Central memory CD8-positive, alpha-beta T cell (primary cell): ENCODE data around the gene PARD3.

Experiments used
- ATAC-seq: fragments of 150-1000 bp; cut with Tn5 transposase; replicated peaks from 2 replicates; pipeline ENCODE4 v1.10.0; 2022; ENCODE audit warnings: mild to moderate bottlenecking, moderate FRiP score, moderate number of reproducible peaks; ENCODE audit not compliant: poor library complexity, severe bottlenecking; ENCODE audit errors: extremely low read depth
- DNase-seq, 2 donors: peaks; one replicate each; pipeline ENCODE4 v3.0.0; 2021; ENCODE audit warnings: low spot score in 2 of 2
- H3K27ac Mint-ChIP-seq: one replicate; pipeline ENCODE4 v1.8.0; 2022; ENCODE audit warnings: low read depth, mild to moderate bottlenecking, moderate library complexity, mixed read lengths
- H3K27me3 Mint-ChIP-seq: one replicate; pipeline ENCODE4 v1.8.0; 2022; ENCODE audit warnings: mixed read lengths
- H3K36me3 Mint-ChIP-seq: one replicate; pipeline ENCODE4 v1.8.0; 2022; ENCODE audit warnings: mild to moderate bottlenecking, moderate library complexity, mixed read lengths; ENCODE audit not compliant: insufficient read depth
- H3K4me1 Mint-ChIP-seq: one replicate; pipeline ENCODE4 v1.8.0; 2022; ENCODE audit warnings: mixed read lengths
- H3K4me3 Mint-ChIP-seq: one replicate; pipeline ENCODE4 v1.8.0; 2022; ENCODE audit warnings: mild to moderate bottlenecking, moderate library complexity, mixed read lengths
- H3K9me3 Mint-ChIP-seq: one replicate; pipeline ENCODE4 v1.8.0; 2022; ENCODE audit warnings: mixed read lengths

The PARD3 gene

GRCh38 chr10:34786464-34786863, 28.6 kb downstream of the PARD3 start:
- H3K4me1 Mint-ChIP-seq = no peaks in the 10 kb centered on the region
- no peak overlapping the region for H3K4me3 Mint-ChIP-seq
- no peaks in the 10 kb centered on the region for H3K36me3 Mint-ChIP-seq
- H3K9me3 Mint-ChIP-seq = no peaks in the 10 kb centered on the region
- peaks cover 20% of the 10 kb centered on the region for H3K27me3 Mint-ChIP-seq
- DNase-seq = no peak
- no peak overlapping the region for H3K27ac Mint-ChIP-seq
- no peak for ATAC-seq

- no peak overlapping the region for H3K4me3 Mint-ChIP-seq
- H3K4me1 Mint-ChIP-seq = no peaks in the 10 kb centered on the region
- no peak overlapping the region for H3K27ac Mint-ChIP-seq
- H3K27me3 Mint-ChIP-seq = peaks cover 33% of the 10 kb centered on the region
- H3K36me3 Mint-ChIP-seq = no peaks in the 10 kb centered on the region
- H3K9me3 Mint-ChIP-seq = no peaks in the 10 kb centered on the region
- DNase-seq = no peak
- ATAC-seq = no peak
These were observed 33.4 kb downstream of the PARD3 start for GRCh38 chr10:34781711-34782110.

DNA sequence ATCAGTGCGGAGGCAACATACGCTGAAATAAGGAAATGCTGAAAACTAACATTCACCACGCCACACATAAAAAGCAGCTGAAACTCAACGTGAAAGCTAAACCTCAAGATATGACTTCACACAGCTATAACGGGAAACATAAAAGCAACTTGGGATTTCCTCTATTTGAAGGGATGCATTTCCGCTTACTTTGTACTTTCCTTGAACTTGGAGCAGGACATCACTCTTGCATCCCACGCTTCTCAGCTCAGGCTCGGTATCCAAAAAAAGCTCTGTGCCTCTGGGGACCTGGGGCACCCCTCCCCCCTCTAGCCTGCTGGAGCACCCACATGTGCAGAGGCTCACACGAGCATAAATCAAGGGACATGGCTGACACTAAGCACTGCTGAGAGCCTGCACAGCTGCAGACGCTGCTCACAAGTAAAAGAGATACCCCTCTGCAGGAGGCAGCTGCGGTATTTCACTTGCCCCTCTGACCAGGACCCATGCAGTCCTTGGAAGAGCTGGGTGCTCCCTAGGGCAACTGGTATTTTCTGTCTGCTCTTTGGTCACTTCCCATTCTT, 34.2 kb downstream of the PARD3 start:
- Mint-ChIP-seq H3K4me1 (no peaks in the 10 kb centered on the region), H3K27ac (no peak overlapping the region), H3K4me3 (no peak overlapping the region), H3K27me3 (peaks cover 33% of the 10 kb centered on the region), H3K9me3 (no peaks in the 10 kb centered on the region), H3K36me3 (no peaks in the 10 kb centered on the region)
- DNase-seq = no peak
- no peak for ATAC-seq

GRCh38 chr10:34778237-34778636, 36.9 kb downstream of the PARD3 start:
- no peaks in the 10 kb centered on the region for H3K36me3 Mint-ChIP-seq
- H3K9me3 Mint-ChIP-seq = no peaks in the 10 kb centered on the region
- peaks cover 33% of the 10 kb centered on the region for H3K27me3 Mint-ChIP-seq
- H3K4me1 Mint-ChIP-seq = no peaks in the 10 kb centered on the region
- no peak overlapping the region for H3K27ac Mint-ChIP-seq
- ATAC-seq = no peak
- no peak for DNase-seq
- no peak overlapping the region for H3K4me3 Mint-ChIP-seq

DNA sequence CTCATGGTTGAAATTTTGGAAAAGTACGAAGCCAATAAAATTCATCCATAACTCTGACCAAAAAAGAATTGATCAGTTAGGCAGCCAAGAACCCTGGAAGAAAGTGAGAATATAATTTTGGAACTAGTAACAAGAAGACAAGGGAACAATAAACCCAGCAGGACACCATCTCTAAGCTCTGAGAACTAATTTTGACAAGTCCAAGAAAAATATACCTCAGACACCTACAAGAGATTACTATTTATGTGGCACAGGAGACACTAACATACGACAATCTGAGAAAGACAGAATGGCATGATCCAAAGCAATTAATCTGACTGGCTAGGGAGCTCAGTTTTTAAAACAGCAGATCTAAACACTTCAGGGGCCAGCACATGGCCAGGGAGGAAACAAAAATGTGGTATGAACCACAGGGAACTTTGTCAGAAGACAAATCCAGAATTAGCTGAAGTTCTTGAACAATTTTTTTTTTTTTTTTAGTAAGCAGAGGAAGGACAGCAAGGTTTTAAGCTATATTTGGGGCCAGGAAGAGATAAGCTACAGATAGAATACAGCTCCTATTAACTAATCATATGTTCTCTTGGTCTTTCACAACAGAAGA, 38.9 kb downstream of the PARD3 start:
- Mint-ChIP-seq H3K36me3 (no peaks in the 10 kb centered on the region), H3K27me3 (peaks cover 18% of the 10 kb centered on the region), H3K27ac (no peak overlapping the region), H3K4me1 (no peaks in the 10 kb centered on the region), H3K4me3 (no peak overlapping the region), H3K9me3 (no peaks in the 10 kb centered on the region)
- no peak for ATAC-seq
- DNase-seq = no peak

DNA sequence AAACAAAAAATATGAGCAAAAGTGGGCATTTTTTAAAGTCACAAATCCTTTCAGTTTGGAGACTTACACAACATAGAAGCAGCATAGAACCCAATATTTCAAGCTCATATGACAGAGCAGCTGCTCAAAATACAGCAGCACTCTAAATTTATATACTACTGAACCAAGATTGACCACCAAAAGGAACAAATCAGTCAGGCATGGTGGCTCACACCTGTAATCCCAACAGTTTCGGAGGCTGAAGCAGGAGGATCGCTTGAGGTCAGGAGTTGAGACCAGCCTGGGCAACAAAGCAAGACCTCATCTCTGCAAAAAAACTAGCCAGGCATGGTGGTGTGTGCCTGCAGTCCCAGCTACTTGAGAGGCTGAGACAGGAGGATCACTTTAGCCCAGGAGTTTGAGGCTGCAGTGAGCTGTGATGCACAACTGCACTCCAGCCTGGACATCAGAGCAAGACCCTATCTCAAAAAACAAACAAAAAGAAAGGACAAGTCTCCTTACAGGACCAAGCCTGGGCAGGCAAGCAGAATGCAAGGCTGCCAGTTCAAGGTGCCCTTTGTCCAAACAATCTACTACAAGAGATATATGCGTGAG, 40.0 kb downstream of the PARD3 start:
- H3K27ac Mint-ChIP-seq = no peak overlapping the region
- no peaks in the 10 kb centered on the region for H3K4me1 Mint-ChIP-seq
- H3K27me3 Mint-ChIP-seq = peaks cover 15% of the 10 kb centered on the region
- no peaks in the 10 kb centered on the region for H3K9me3 Mint-ChIP-seq
- DNase-seq (no peak), ATAC-seq (no peak)
- H3K36me3 Mint-ChIP-seq = no peaks in the 10 kb centered on the region
- no peak overlapping the region for H3K4me3 Mint-ChIP-seq

DNA sequence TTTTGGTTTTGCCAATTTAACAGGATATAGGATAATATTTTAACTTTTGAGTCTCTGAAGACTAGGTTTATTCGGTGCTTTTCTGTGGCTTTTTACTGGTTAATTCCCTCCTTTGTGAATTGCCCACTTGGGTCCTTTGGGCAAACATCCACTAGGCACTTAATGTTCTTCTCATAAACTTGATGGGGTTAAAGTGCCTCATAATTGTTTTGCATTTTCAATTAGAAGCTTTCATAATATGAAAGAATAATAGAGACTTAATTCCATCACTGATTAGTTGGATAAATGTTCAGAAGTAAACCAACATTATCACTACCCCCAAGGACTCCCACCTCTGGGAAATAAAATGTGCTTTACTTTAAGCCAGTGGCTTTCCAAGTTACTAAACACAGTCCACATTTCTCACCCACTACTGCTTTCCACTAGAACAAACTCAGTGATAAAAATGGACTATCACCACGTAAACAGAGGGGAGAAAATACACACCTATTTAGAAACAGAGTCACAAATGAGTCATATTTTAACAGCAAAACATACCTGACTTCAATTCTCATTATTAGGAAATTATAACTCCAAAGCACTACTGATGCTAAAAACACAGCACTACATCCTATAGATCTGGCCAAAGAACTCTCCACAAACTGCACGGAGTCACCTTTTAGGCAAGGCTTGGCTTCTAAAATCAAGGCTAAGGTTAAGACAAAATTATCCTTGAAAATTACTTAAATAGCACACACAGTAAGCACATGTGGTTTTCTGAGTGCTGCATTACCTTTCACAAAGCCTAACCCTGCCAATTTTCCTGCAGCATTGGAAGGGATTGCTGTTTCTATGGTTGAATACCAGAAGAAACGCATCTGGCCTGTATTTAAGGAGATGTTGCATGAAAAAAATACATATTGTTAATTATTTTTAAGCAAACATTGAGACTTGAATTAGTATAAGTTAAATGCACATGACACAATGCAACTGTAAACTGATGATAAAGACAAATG, 41.2 kb downstream of the PARD3 start:
- no peaks in the 10 kb centered on the region for H3K9me3 Mint-ChIP-seq

DNA sequence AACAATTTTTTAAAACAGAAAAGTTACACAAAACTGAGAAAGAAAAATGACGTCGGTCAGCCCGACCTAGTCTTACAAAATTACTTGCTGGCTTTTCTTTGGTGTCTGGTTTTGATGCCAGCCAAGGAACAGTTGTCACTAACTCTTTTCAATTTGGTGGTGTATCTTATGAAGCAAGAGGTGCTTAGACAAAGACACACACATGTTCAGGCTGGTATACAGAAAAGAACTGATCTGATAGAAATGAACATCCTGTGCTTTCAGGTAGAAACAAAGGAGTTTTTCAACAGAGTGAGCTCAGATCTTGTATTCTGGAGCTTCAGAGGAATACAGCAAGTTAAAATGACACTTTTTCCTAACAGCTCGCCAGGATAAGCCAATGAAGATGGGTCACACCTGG, 43.6 kb downstream of the PARD3 start:
- Mint-ChIP-seq H3K4me1 (no peaks in the 10 kb centered on the region), H3K4me3 (no peak overlapping the region)
- ATAC-seq = no peak

More for the DNA sequence above, 41.2 kb downstream of the PARD3 start:
- no peak for DNase-seq
- no peak for ATAC-seq
- H3K27ac Mint-ChIP-seq = no peak overlapping the region
- H3K36me3 Mint-ChIP-seq = no peaks in the 10 kb centered on the region
- H3K27me3 Mint-ChIP-seq = peaks cover 20% of the 10 kb centered on the region
- H3K4me3 Mint-ChIP-seq = no peak overlapping the region
- no peaks in the 10 kb centered on the region for H3K4me1 Mint-ChIP-seq

DNA sequence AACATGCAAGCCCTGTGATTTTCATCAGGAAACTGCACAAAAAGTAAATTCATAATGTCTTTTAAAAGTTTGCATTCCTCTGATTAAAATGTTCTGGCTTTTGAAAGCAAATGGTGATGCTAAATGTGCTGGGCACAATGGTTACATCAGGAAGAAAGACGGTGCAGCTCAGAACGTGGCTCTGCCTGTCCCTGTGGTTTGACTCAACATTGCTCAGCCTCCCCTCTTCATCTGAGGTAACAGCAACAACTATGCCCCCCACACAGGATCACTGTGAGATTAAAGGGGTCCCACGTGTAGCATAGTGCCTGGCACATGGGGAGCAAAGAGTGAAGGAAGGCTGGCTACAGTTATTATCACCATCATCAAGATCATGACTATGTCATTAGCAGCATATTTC, 44.0 kb downstream of the PARD3 start:
- no peak for ATAC-seq
- H3K9me3 Mint-ChIP-seq = no peaks in the 10 kb centered on the region
- no peak overlapping the region for H3K27ac Mint-ChIP-seq
- no peak overlapping the region for H3K4me3 Mint-ChIP-seq
- H3K4me1 Mint-ChIP-seq = no peaks in the 10 kb centered on the region
- no peaks in the 10 kb centered on the region for H3K36me3 Mint-ChIP-seq
- no peak for DNase-seq
- peaks cover 21% of the 10 kb centered on the region for H3K27me3 Mint-ChIP-seq

More for the DNA sequence above, 43.6 kb downstream of the PARD3 start:
- Mint-ChIP-seq H3K9me3 (no peaks in the 10 kb centered on the region), H3K36me3 (no peaks in the 10 kb centered on the region), H3K27ac (no peak overlapping the region), H3K27me3 (peaks cover 21% of the 10 kb centered on the region)
- no peak for DNase-seq

DNA sequence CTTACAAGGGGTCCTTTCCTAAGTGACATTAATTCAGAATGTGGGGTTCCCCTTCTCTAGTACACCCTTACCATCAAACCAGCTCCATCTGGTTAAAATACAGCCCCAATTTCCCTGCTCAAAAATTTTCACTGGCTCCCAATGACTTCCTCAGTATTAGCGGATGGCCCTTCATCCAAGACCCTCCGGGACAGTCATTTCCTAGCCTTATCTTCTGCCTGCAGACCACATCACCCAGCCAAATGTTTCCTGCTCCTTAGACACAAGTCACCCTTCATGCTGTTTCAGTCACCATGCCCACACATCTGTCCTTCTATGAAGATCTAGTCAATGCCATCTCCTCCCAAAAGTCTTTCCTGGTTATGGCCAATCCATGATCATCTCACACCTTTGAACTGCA, 45.2 kb downstream of the PARD3 start:
- Mint-ChIP-seq H3K27me3 (peaks cover 21% of the 10 kb centered on the region), H3K36me3 (no peaks in the 10 kb centered on the region), H3K27ac (no peak overlapping the region), H3K9me3 (no peaks in the 10 kb centered on the region), H3K4me3 (no peak overlapping the region), H3K4me1 (no peaks in the 10 kb centered on the region)
- ATAC-seq (no peak), DNase-seq (no peak)

- Mint-ChIP-seq H3K4me1 (no peaks in the 10 kb centered on the region), H3K9me3 (no peaks in the 10 kb centered on the region), H3K36me3 (no peaks in the 10 kb centered on the region), H3K27ac (no peak overlapping the region), H3K27me3 (peaks cover 21% of the 10 kb centered on the region), H3K4me3 (no peak overlapping the region)
- ATAC-seq (no peak), DNase-seq (no peak)
These were observed 46.1 kb downstream of the PARD3 start for GRCh38 chr10:34768972-34769330.

DNA sequence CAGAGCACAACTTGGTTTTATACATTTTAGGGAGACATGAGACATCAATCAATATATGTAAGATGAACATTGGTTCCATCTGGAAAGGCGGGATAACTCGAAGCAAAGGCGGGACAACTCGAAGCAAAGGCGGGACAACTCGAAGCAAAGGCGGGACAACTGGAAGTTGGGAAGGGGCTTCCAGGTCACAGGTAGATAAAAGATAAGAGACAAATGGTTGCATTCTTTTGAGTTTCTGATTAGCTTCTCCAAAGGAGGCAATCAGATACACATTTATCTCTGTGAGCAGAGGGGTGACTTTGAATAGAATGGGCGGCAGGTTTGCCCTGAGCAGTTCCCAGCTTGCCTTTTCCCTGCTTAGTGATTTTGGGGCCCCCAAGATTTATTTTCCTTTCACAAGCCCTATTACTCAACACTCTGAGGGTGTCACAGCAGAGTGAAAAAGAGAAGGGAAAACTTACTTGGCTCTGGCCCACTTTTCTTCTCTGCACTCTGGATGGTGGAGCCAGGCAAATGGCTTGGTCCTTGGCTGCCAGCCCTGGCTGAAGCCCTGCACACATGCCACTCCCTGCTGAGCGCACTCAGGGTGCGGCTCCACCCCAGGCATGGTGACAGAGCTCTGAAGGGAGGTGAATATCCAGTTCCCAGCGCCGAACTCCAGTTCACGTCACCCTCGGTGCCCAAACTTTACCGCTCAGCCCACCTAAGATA, 46.7 kb downstream of the PARD3 start:
- Mint-ChIP-seq H3K27ac (no peak overlapping the region), H3K4me3 (no peak overlapping the region), H3K36me3 (no peaks in the 10 kb centered on the region), H3K4me1 (no peaks in the 10 kb centered on the region), H3K27me3 (peaks cover 21% of the 10 kb centered on the region), H3K9me3 (no peaks in the 10 kb centered on the region)
- DNase-seq = no peak
- no peak for ATAC-seq
